Measurements from ENCODE around the gene C6orf132.

DNA sequence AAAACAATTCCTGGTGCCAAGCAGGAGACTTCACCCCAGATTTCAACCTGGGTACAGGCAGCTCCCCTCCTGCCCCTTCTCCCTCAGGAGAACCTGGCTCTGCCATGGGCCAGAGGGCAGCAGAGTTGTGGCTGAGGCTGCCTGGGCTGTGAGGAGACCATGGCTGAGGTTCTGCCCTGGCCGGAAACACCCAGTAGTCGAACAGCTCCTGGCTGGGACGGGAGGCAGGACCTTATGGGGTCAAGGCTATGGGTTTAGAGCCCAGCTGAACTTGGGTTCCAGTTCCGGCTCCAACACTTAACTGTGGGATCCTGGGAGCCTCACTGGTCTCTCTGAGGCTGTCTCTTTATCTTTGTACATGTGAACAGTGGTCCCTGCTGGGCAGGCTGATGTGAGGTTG, 8.5 kb downstream of the C6orf132 start:
- TF ChIP-seq, protein P1, sequence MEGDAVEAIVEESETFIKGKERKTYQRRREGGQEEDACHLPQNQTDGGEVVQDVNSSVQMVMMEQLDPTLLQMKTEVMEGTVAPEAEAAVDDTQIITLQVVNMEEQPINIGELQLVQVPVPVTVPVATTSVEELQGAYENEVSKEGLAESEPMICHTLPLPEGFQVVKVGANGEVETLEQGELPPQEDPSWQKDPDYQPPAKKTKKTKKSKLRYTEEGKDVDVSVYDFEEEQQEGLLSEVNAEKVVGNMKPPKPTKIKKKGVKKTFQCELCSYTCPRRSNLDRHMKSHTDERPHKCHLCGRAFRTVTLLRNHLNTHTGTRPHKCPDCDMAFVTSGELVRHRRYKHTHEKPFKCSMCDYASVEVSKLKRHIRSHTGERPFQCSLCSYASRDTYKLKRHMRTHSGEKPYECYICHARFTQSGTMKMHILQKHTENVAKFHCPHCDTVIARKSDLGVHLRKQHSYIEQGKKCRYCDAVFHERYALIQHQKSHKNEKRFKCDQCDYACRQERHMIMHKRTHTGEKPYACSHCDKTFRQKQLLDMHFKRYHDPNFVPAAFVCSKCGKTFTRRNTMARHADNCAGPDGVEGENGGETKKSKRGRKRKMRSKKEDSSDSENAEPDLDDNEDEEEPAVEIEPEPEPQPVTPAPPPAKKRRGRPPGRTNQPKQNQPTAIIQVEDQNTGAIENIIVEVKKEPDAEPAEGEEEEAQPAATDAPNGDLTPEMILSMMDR (IDR thresholded peaks at IDR 0.05): no peak
- no peak for TF ChIP-seq POLR2A (IDR thresholded peaks at IDR 0.05)
